ENCODE measurements around the gene HRH1.

DNA sequence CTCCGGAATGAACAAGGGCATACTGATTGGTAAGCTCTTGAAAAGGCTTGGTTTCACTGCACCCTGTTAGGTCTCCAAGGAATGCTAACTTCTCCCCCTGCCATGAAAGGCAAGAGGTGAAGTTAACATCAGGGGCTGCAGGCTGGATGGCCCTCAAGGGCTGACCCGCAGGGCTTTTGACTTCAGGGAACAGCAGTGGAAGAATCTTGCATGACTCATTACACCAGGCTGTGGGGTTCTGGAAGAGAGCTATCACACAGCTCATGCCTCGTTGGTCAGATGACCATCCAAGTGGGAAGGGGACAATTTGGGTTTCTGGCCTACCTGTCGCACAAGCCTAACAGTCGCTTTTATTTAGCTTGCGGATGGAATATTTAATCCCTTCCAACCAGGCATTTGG lies 94.3 kb downstream of the HRH1 start:
- TF ChIP-seq, protein P1, sequence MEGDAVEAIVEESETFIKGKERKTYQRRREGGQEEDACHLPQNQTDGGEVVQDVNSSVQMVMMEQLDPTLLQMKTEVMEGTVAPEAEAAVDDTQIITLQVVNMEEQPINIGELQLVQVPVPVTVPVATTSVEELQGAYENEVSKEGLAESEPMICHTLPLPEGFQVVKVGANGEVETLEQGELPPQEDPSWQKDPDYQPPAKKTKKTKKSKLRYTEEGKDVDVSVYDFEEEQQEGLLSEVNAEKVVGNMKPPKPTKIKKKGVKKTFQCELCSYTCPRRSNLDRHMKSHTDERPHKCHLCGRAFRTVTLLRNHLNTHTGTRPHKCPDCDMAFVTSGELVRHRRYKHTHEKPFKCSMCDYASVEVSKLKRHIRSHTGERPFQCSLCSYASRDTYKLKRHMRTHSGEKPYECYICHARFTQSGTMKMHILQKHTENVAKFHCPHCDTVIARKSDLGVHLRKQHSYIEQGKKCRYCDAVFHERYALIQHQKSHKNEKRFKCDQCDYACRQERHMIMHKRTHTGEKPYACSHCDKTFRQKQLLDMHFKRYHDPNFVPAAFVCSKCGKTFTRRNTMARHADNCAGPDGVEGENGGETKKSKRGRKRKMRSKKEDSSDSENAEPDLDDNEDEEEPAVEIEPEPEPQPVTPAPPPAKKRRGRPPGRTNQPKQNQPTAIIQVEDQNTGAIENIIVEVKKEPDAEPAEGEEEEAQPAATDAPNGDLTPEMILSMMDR (IDR thresholded peaks at IDR 0.05), result no peak
- no peak for TF ChIP-seq POLR2A (IDR thresholded peaks at IDR 0.05)

All from uterus (tissue), 2 donors.